K562 (cell line): ENCODE results near the gene PHF1. TPM values are rescaled to one million over a fixed set of nuclear protein-coding genes. Genes with fewer than 3 reads are reported as not detected.

Source experiments
- CCNT2 ChIP-seq: IDR thresholded peaks from 2 replicates; pipeline ENCODE4 v1.6.1; 2011; ENCODE audit warnings: borderline replicate concordance, low read depth, mild to moderate bottlenecking, moderate library complexity, mixed read lengths, low read length; ENCODE audit not compliant: insufficient read length; ENCODE audit errors: extremely low read depth
- E2F8 ChIP-seq: fragments of 450-650 bp; IDR thresholded peaks from 2 replicates; pipeline ENCODE4 v1.7.1; 2018; ENCODE audit warnings: mild to moderate bottlenecking, low read depth; ENCODE audit not compliant: partially characterized antibody
- KDM4B ChIP-seq, 2 experiments: fragments of 450-650 bp in 1 of 2; sonication (generic) in 1 of 2; IDR thresholded peaks; 2 replicates each; pipeline ENCODE4 v1.6.1; 2016 to 2017; ENCODE audit warnings: borderline replicate concordance in 2 of 2, antibody characterized with exemption in 1 of 2, low read depth in 1 of 2, mild to moderate bottlenecking in 1 of 2
- RBM22 ChIP-seq: fragments of 200-400 bp; formaldehyde crosslinking; IDR thresholded peaks from 2 replicates; pipeline ENCODE4 v1.6.1; 2018; ENCODE audit warnings: low read length, low read depth; ENCODE audit not compliant: poor library complexity, severe bottlenecking
- VEZF1 ChIP-seq: fragments of 200-800 bp; sonication (Bioruptor generic); IDR thresholded peaks from 2 replicates; pipeline ENCODE4 v1.6.1; 2017; ENCODE audit warnings: missing genetic modification characterization, missing compliant biosample characterization
- YY1 ChIP-seq, 3 experiments: IDR thresholded peaks; 2 replicates each; pipeline ENCODE4 v1.6.1; 2011; ENCODE audit warnings: low read length in 2 of 3, mild to moderate bottlenecking in 2 of 3, moderate library complexity in 2 of 3, borderline replicate concordance in 1 of 3, control low read depth in 1 of 3, low read depth in 1 of 3; ENCODE audit not compliant: insufficient read depth in 3 of 3, insufficient replicate concordance in 2 of 3, control insufficient read depth in 1 of 3, insufficient read length in 1 of 3; ENCODE audit errors: extremely low read depth in 1 of 3
- ZBTB40 ChIP-seq, 2 experiments: fragments of 450-650 bp in 1 of 2; sonication (generic) in 1 of 2; formaldehyde crosslinking in 1 of 2; IDR thresholded peaks; 2 replicates each; pipeline versions ENCODE4 v1.7.1 to v1.9.0; 2016 to 2022; ENCODE audit warnings: inconsistent platforms in 1 of 2, mild to moderate bottlenecking in 1 of 2, missing genetic modification reagents in 1 of 2
- ZBTB7A ChIP-seq: IDR thresholded peaks from 2 replicates; pipeline ENCODE4 v1.6.1; 2011; ENCODE audit warnings: low read depth, mild to moderate bottlenecking, low read length, moderate library complexity, borderline replicate concordance; ENCODE audit not compliant: control insufficient read depth
- ZNF354B ChIP-seq: fragments of 250-450 bp; sonication (Bioruptor Pico); IDR thresholded peaks from 2 replicates; pipeline ENCODE4 v1.4.0; 2020
- ZNF77 ChIP-seq: fragments of 250-450 bp; sonication (Bioruptor Pico); IDR thresholded peaks from 2 replicates; pipeline ENCODE4 v1.5.0; 2020
- polyA plus RNA-seq, 8 experiments: library from polyadenylated mRNA; depleted of rRNA in 4 of 8; stranded (reverse) in 5 of 8; unstranded in 3 of 8; fragments of >200 nt; fragmentation: Nextera tagmentation in 2 of 8; fragmentation: Illumina TruSeq in 1 of 8; extraction: Ambion mirVana in 2 of 8; extraction: Trizol in 1 of 8; gene quantifications; 2 replicates each; pipeline versions ENCODE4 v1.2.1 to v1.2.3, GENCODE V29; 2011 to 2014; ENCODE audit warnings: inconsistent platforms in 1 of 8, missing spikeins in 1 of 8
- total RNA-seq, 7 experiments: library from RNA; depleted of rRNA in 6 of 7; stranded (reverse); fragments of >200 nt in 6 of 7; fragmentation: Illumina TruSeq in 2 of 7; extraction: Trizol in 2 of 7; gene quantifications; 2 replicates each; pipeline versions ENCODE4 v1.2.1 to v1.2.3, GENCODE V29; 2011 to 2021; ENCODE audit warnings: low replicate concordance in 1 of 7

The PHF1 gene
- total and polyA plus RNA-seq, 9 of the 15 experiments (the other 6 are each of a cell fraction or from before 2014, with no cell fraction given), result 3.7 to 64.2 (median 33.7) TPM

GRCh38 chr6:33427585-33428223, 16.9 kb downstream of the PHF1 start (continued):
- peak in 1 of 2 experiments; percentile 51; a peak in 1 of 4 replicates for TF ChIP-seq KDM4B (IDR thresholded peaks at IDR 0.05; ENCODE audit: borderline replicate concordance in 2 of 2, low read depth in 1 of 2)
- peak; percentile 99 for TF ChIP-seq VEZF1 (CRISPR knock-in tag)
- no peak for TF ChIP-seq ZNF354B (CRISPR knock-in tag)
- peak; percentile 75 for TF ChIP-seq RBM22
- TF ChIP-seq ZBTB40 (IDR thresholded peaks at IDR 0.05), result 0 out of 2 replicates have a peak, but pooled peaks have one; percentile 18
- no peak for TF ChIP-seq ZBTB40 (CRISPR knock-in tag; IDR thresholded peaks at IDR 0.05)
- no peak for TF ChIP-seq E2F8
- peak; percentile 68 for TF ChIP-seq CCNT2
- peak; percentile 88 for TF ChIP-seq ZBTB7A
- no peak for TF ChIP-seq ZNF77 (CRISPR knock-in tag)
- TF ChIP-seq YY1 (IDR thresholded peaks at IDR 0.05; ENCODE audit: borderline replicate concordance in 1 of 3, control insufficient read depth in 1 of 3, extremely low read depth in 1 of 3, insufficient read depth in 3 of 3, insufficient read length in 1 of 3, insufficient replicate concordance in 2 of 3, low read depth in 1 of 3, low read length in 2 of 3), result peak in 2 of 3 experiments; percentile 11 to 21
